GM23248 (cell line): ENCODE results near the gene THBS3. TPM values are rescaled to one million over a fixed set of nuclear protein-coding genes. Genes with fewer than 3 reads are reported as not detected.

Experiments
- DNase-seq: peaks from one replicate; pipeline ENCODE4 v3.0.0-alpha.2; 2015
- H2AFZ ChIP-seq: fragments of 200-600 bp; sonication (generic); 2 replicates; pipeline ENCODE4 v1.6.1; 2016; ENCODE audit warnings: antibody characterized with exemption
- H3F3A ChIP-seq: fragments of 200-600 bp; sonication (generic); 2 replicates; pipeline ENCODE4 v1.6.1; 2016; ENCODE audit warnings: mild to moderate bottlenecking, antibody characterized with exemption, mixed run types; ENCODE audit not compliant: insufficient read depth
- H3K27ac ChIP-seq: fragments of 200-600 bp; sonication (generic); 2 replicates; pipeline ENCODE4 v1.5.1; 2016; ENCODE audit warnings: mild to moderate bottlenecking
- H3K27me3 ChIP-seq: fragments of 200-600 bp; sonication (generic); replicated peaks from 2 replicates; pipeline ENCODE4 v1.6.1; 2016; ENCODE audit warnings: mild to moderate bottlenecking; ENCODE audit not compliant: insufficient read depth
- H3K36me3 ChIP-seq: fragments of 200-600 bp; sonication (generic); 2 replicates; pipeline ENCODE4 v1.6.1; 2016; ENCODE audit warnings: low read depth, mild to moderate bottlenecking
- H3K4me1 ChIP-seq: fragments of 200-600 bp; sonication (generic); 2 replicates; pipeline ENCODE4 v1.6.1; 2016; ENCODE audit warnings: mild to moderate bottlenecking; ENCODE audit not compliant: insufficient read depth
- H3K4me2 ChIP-seq: fragments of 200-600 bp; sonication (generic); one replicate; pipeline ENCODE4 v1.6.1; 2016; ENCODE audit warnings: mild to moderate bottlenecking; ENCODE audit not compliant: unreplicated experiment
- H3K4me3 ChIP-seq: fragments of 200-600 bp; sonication (generic); 2 replicates; pipeline ENCODE4 v1.5.1; 2016; ENCODE audit warnings: mild to moderate bottlenecking
- H3K79me2 ChIP-seq: fragments of 200-600 bp; sonication (generic); 2 replicates; pipeline ENCODE4 v1.6.1; 2016; ENCODE audit warnings: mild to moderate bottlenecking; ENCODE audit not compliant: insufficient read depth
- H3K9ac ChIP-seq: fragments of 200-600 bp; sonication (generic); 2 replicates; pipeline ENCODE4 v1.6.1; 2016; ENCODE audit warnings: mild to moderate bottlenecking
- H3K9me2 ChIP-seq: fragments of 200-600 bp; sonication (generic); 2 replicates; pipeline ENCODE4 v1.6.1; 2016; ENCODE audit warnings: mixed run types, mild to moderate bottlenecking, moderate library complexity; ENCODE audit not compliant: insufficient read depth
- H3K9me3 ChIP-seq: fragments of 200-600 bp; sonication (generic); one replicate; pipeline ENCODE4 v1.6.1; 2017; ENCODE audit warnings: low read depth
- H4K20me1 ChIP-seq: fragments of 200-600 bp; sonication (generic); 2 replicates; pipeline ENCODE4 v1.6.0; 2016; ENCODE audit not compliant: insufficient read depth
- EZH2 ChIP-seq: fragments of 200-600 bp; sonication (generic); IDR thresholded peaks from 2 replicates; pipeline ENCODE4 v1.6.1; 2018; ENCODE audit warnings: antibody characterized with exemption, mild to moderate bottlenecking; ENCODE audit not compliant: insufficient read depth, poor library complexity, severe bottlenecking
- EZH2phosphoT487 ChIP-seq: fragments of 200-600 bp; sonication (generic); IDR thresholded peaks from 2 replicates; pipeline ENCODE4 v1.6.1; 2018; ENCODE audit warnings: antibody characterized with exemption, moderate library complexity, mild to moderate bottlenecking, low read depth; ENCODE audit not compliant: insufficient read depth
- WGBS, 2 experiments: methylation state at CpG; one replicate each; pipeline ENCODE4 v1.1.6; 2015 to 2017; ENCODE audit warnings: low lambda C conversion rate in 2 of 2, low coverage in 1 of 2; ENCODE audit errors: missing lambda C conversion rate in 2 of 2; 5-methylcytosine and 5-hydroxymethylcytosine counted together
- in situ Hi-C: fragments of 300-500 bp; cut with MboI; formaldehyde crosslinking; loops from 2 replicates; pipeline ENCODE4 v1.15.0; 2020
- polyA plus RNA-seq: library from polyadenylated mRNA; unstranded; fragments of >200 nt; fragmentation: Nextera tagmentation; extraction: Ambion mirVana; gene quantifications from 2 replicates; pipeline ENCODE4 v1.2.1, GENCODE V29; 2016
- total RNA-seq: library from RNA; depleted of rRNA; stranded (reverse); fragments of >200 nt; shearing (Covaris generic); gene quantifications from 2 replicates; pipeline ENCODE4 v1.2.3, GENCODE V29; 2014

The THBS3 gene
- total and polyA plus RNA-seq, 2 experiments from 2014 or later: 16.6 to 20.6 TPM

DNA sequence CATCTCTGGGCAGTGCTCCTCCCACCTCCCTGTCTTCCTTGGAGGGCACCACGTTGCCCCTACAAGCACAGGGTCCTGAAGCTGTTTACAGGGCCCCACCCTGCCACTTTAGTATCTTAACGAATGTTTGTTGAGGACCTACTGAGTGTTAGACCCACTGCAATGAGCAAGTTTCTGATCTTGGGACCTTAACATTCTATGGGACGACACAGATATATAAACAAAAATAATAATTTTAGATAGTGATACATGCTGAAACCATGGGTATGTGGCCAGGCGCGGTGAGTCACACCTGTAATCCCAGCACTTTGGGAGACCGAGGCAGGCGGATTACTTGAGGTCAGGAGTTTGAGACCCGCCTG lies 37.4 kb upstream of the THBS3 start:
- WGBS, 2 experiments: 63 to 68% methylated on average over 8 of the region's 8 CpGs
- Histone ChIP-seq H3K9ac (peak overlapping the region; percentile 89), H3K27ac (peak overlapping the region; percentile 91), H3K9me3 (no peaks in the 10 kb centered on the region), H3K36me3 (no peaks in the 10 kb centered on the region), H3K4me2 (peak overlapping the region; percentile 74), H3K79me2 (peaks cover 18% of the 10 kb centered on the region), H3K9me2 (no peaks in the 10 kb centered on the region), H3K27me3 (no peaks in the 10 kb centered on the region), H3K4me3 (peak overlapping the region; percentile 81), H3F3A (peaks cover 29% of the 10 kb centered on the region), H4K20me1 (no peaks in the 10 kb centered on the region), H2AFZ (peak overlapping the region; percentile 84), H3K4me1 (peaks cover 20% of the 10 kb centered on the region)
- TF ChIP-seq EZH2phosphoT487 (no peak), EZH2 (no peak)
- in situ Hi-C loops: no loop called here
- DNase-seq: no peak

DNA sequence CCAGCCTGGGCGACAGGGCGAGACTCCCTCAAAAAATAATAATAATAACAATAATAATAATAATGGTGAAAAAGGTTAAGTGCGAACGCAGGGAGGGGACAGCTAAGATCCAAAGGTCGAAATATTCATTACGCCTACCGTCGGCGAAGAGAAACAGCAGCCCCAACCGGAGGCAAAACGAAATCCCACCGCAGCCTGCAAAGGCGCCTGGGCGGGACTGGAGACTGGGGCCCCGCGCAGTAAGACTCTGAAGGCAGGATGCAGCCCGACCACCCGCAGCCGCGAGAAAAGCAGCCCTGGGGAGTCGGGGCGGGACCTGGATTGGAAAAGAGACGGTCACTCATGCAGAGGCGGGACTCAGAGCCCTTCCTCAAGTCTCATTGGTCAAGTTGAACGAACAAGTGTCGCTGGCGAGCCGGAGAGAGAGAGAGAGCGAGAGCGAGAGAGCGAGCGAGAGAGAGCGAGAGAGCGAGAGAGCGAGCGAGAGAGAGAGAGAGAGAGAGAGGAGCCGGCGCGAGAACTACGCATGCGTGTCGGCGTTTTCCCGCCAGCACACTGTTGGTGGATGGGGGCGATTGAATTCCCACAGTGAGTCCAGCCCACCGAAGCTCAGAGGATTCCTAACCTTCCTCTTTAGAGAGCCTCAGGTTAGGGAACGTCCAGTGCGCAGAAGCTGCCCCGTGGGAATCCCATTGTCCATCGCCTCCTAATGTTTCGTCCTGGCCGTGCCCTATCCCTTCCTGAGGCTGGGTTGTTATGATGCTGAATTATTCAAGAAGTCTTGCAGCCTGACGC lies 36.9 kb upstream of the THBS3 start:
- peak overlapping the region; percentile 91 for H3K27ac ChIP-seq
- no peaks in the 10 kb centered on the region for H3K9me2 ChIP-seq
- peak overlapping the region; percentile 81 for H3K4me2 ChIP-seq
- H3K4me1 ChIP-seq: peaks cover 20% of the 10 kb centered on the region
- H2AFZ ChIP-seq: peak overlapping the region; percentile 84
- in situ Hi-C loops: no loop called here
- no peaks in the 10 kb centered on the region for H3K27me3 ChIP-seq
- WGBS, 2 experiments: 1 to 2% methylated on average over 44 to 53 of the region's 53 CpGs
- peak; percentile 99 for DNase-seq
- no peaks in the 10 kb centered on the region for H4K20me1 ChIP-seq
- H3F3A ChIP-seq: peaks cover 29% of the 10 kb centered on the region
- H3K79me2 ChIP-seq: peaks cover 18% of the 10 kb centered on the region
- no peaks in the 10 kb centered on the region for H3K36me3 ChIP-seq
- no peaks in the 10 kb centered on the region for H3K9me3 ChIP-seq
- peak overlapping the region; percentile 89 for H3K9ac ChIP-seq
- H3K4me3 ChIP-seq: peak overlapping the region; percentile 81
- TF ChIP-seq EZH2phosphoT487 (no peak), EZH2 (no peak)

DNA sequence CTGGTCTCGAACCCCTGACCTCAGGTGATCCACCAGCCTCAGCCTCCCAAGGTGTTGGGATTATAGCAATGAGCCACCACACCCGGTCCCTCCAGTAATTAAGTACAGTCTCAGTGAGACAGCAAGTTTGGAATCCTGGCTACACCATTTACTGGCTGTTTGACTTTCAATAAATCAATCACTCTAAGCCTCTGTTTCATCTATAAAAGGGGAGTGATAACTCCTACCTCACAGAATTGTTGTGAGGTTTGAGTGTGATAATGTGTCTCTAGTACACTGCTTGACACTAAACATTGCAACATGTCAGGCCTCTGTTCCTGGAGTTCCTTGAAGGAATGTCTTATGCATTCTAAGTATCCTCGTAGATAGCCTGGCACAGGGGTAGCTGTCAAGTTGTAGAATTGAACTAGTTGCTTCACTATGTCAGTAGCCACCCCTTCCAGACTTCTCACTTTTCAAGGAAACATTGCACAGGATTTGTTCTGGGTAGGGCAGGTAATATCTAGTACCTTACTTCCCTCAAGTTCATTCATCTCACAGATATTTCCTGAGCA lies 35.2 kb upstream of the THBS3 start:
- H3K36me3 ChIP-seq: no peaks in the 10 kb centered on the region
- H3K9me3 ChIP-seq: no peaks in the 10 kb centered on the region
- no peaks in the 10 kb centered on the region for H3K9me2 ChIP-seq
- H3K4me3 ChIP-seq: peak overlapping the region; percentile 81
- peak overlapping the region; percentile 89 for H3K9ac ChIP-seq
- H3K4me1 ChIP-seq: peaks cover 20% of the 10 kb centered on the region
- in situ Hi-C loops: no loop called here
- no peaks in the 10 kb centered on the region for H4K20me1 ChIP-seq
- H3K79me2 ChIP-seq: peaks cover 18% of the 10 kb centered on the region
- H3F3A ChIP-seq: peaks cover 29% of the 10 kb centered on the region
- peak overlapping the region; percentile 81 for H3K4me2 ChIP-seq
- no peak for TF ChIP-seq EZH2phosphoT487
- TF ChIP-seq EZH2: no peak
- no peaks in the 10 kb centered on the region for H3K27me3 ChIP-seq
- 56 to 75% methylated on average over 3 of the region's 3 CpGs for WGBS, 2 experiments
- DNase-seq: peak; percentile 16
- no peak overlapping the region for H2AFZ ChIP-seq
- peak overlapping the region; percentile 91 for H3K27ac ChIP-seq

DNA sequence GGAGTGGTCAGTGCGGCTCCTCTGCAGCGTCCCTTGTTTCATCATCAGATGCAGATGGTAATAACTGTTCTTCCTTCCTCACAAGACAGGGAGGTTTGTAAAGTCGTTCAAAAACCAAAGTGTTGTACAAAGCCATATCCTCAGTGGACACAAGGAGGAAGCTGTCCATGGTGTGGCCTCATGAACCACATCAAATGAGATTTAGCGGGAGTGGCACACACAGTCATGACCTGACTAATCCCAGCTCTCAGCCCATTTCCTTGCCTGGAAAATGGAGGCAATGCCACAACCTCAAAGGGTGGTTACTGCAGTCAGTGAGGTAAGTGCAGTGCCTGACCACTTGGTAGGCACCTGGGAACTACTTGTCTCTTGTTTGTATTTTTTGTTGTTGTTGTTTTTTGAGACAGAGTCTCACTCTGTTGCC lies 34.2 kb upstream of the THBS3 start:
- Histone ChIP-seq H3K4me1 (peaks cover 20% of the 10 kb centered on the region), H3K27ac (peak overlapping the region; percentile 26), H3K9me2 (no peaks in the 10 kb centered on the region), H2AFZ (peak overlapping the region; percentile 81), H3K79me2 (peaks cover 18% of the 10 kb centered on the region), H4K20me1 (no peaks in the 10 kb centered on the region), H3F3A (peaks cover 29% of the 10 kb centered on the region), H3K4me2 (peak overlapping the region; percentile 87), H3K27me3 (no peaks in the 10 kb centered on the region), H3K9me3 (no peaks in the 10 kb centered on the region), H3K9ac (no peak overlapping the region), H3K4me3 (no peak overlapping the region), H3K36me3 (no peaks in the 10 kb centered on the region)
- TF ChIP-seq EZH2 (no peak), EZH2phosphoT487 (no peak)
- in situ Hi-C loops: no loop called here
- peak; percentile 57 for DNase-seq
- WGBS, 2 experiments: 34 to 44% methylated on average over 4 of the region's 4 CpGs
